Stimulated activated naive CD8-positive, alpha-beta T cell treated with anti-CD3 and anti-CD28 coated beads, Interleukin-15, Interleukin-2, amounts not matched to agents 100 ng/mL and 50 ng/mL, for 24 hours (primary cell): ENCODE results near the gene MLH3.
A peak's percentile ranks its signal among the peaks of the same experiment; 100 is the strongest.
"Not testable (repeated sequence)": the region's sequence is repeated elsewhere in the genome, so short reads cannot be mapped to it uniquely, and the experiment has no call there.

Experiments
- H3K27ac Mint-ChIP-seq: one replicate; pipeline ENCODE4 v1.8.0; 2021; ENCODE audit warnings: mild to moderate bottlenecking, mixed read lengths
- H3K27me3 Mint-ChIP-seq: one replicate; pipeline ENCODE4 v1.8.0; 2021; ENCODE audit warnings: mixed read lengths
- H3K36me3 Mint-ChIP-seq: one replicate; pipeline ENCODE4 v1.8.0; 2021; ENCODE audit warnings: low read depth, mixed read lengths
- H3K4me1 Mint-ChIP-seq: one replicate; pipeline ENCODE4 v1.8.0; 2021; ENCODE audit warnings: low read depth, mixed read lengths
- H3K4me3 Mint-ChIP-seq: one replicate; pipeline ENCODE4 v1.8.0; 2021; ENCODE audit warnings: mild to moderate bottlenecking, mixed read lengths
- H3K9me3 Mint-ChIP-seq: one replicate; pipeline ENCODE4 v1.8.0; 2021; ENCODE audit warnings: mixed read lengths

Gene MLH3

DNA sequence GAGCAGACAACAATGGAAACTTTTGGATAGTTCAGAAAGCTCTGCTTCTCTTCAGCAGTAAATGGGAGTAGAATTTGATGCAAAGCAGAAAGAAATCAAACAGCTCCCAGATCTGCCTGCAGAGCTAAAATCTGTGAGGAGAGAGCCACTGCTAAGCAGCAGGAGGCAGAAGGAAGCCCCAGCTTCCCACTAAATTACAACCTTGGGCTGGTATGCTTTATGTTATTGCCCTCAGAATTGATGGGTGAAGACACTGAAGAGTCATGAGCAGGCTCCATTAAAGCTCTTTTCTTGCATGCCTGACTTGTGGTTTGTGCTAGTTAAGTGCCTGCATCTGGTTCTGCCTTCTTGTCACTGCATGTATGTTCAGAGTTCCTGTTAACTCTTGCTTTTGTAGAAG is 26.5 kb upstream of the MLH3 start:
- Mint-ChIP-seq H3K4me3 (no peak overlapping the region), H3K4me1 (peaks cover under 1% of the 10 kb centered on the region), H3K27ac (no peak overlapping the region), H3K27me3 (no peaks in the 10 kb centered on the region), H3K36me3 (peaks cover 7% of the 10 kb centered on the region), H3K9me3 (no peaks in the 10 kb centered on the region)

DNA sequence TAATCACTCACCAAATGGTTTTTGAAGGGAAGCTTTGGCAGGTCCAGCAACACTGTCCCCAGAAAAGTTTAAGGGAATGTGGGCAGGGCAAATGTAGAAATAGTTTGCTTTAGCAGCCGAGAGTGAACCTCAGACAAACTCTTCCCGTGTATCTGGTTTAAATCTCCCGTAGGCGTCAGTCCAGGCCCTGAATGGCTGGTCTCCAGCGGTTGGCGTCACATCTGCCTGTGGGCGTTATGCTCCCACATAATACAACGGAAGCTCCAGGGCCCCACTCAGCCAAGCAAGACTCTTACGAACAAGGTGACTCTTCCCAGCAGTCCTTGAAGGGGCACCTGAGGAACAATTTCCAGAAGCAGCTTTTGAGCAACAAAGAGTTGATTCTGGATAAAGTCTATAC is 19.1 kb upstream of the MLH3 start:
- H3K27me3 Mint-ChIP-seq, result no peaks in the 10 kb centered on the region
- H3K4me1 Mint-ChIP-seq, result peaks cover 4% of the 10 kb centered on the region
- H3K36me3 Mint-ChIP-seq, result no peaks in the 10 kb centered on the region
- H3K27ac Mint-ChIP-seq, result no peak overlapping the region
- no peak overlapping the region for H3K4me3 Mint-ChIP-seq
- no peaks in the 10 kb centered on the region for H3K9me3 Mint-ChIP-seq

GRCh38 chr14:75069811-75070145 is 18.5 kb upstream of the MLH3 start:
- Mint-ChIP-seq H3K4me3 (no peak overlapping the region), H3K4me1 (peaks cover 4% of the 10 kb centered on the region), H3K9me3 (no peaks in the 10 kb centered on the region), H3K36me3 (no peaks in the 10 kb centered on the region), H3K27ac (no peak overlapping the region), H3K27me3 (no peaks in the 10 kb centered on the region)

GRCh38 chr14:75069121-75069810 is 18.0 kb upstream of the MLH3 start, which contains the start of gene ZC2HC1C:
Gene ZC2HC1C (plus strand): TSS chr14:75069641. CDS start chr14:75070574, 933 bp downstream.
- H3K27me3 Mint-ChIP-seq, result no peaks in the 10 kb centered on the region
- H3K36me3 Mint-ChIP-seq, result no peaks in the 10 kb centered on the region
- H3K27ac Mint-ChIP-seq, result peak within 1 kb of the TSS; percentile 71
- no peaks in the 10 kb centered on the region for H3K9me3 Mint-ChIP-seq
- peaks cover 5% of the 10 kb centered on the region for H3K4me1 Mint-ChIP-seq
- no peak within 1 kb of the TSS for H3K4me3 Mint-ChIP-seq

GRCh38 chr14:75068294-75069120 is 17.2 kb upstream of the MLH3 start:
- Mint-ChIP-seq H3K4me3 (no peak overlapping the region), H3K27ac (no peak overlapping the region), H3K36me3 (no peaks in the 10 kb centered on the region), H3K4me1 (peaks cover 10% of the 10 kb centered on the region), H3K27me3 (no peaks in the 10 kb centered on the region), H3K9me3 (no peaks in the 10 kb centered on the region)

DNA sequence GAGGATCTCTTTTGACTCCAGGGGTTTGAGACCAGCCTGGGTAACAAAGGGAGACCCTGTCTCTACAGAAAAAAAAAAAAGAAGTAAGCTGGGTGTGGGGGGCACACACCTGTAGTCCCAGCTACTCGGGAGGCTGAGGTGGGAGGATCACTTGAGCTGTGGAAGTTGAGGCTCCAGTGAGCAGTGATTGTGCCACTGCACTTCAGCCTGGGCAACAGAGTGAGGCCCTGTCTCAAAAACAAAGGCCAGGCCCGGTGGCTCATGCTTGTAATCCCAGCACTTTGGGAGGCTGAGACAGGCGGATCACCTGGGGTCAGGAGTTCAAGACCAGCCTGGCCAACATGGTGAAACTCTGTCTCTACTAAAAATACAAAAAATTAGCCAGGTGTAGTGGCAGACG is 16.5 kb upstream of the MLH3 start:
- H3K36me3 Mint-ChIP-seq, H3K9me3 Mint-ChIP-seq, H3K27me3 Mint-ChIP-seq, H3K27ac Mint-ChIP-seq, H3K4me3 Mint-ChIP-seq: not testable (repeated sequence)
- peaks cover 17% of the 10 kb centered on the region for H3K4me1 Mint-ChIP-seq

GRCh38 chr14:75067212-75067611 is 15.9 kb upstream of the MLH3 start:
- H3K4me3 Mint-ChIP-seq, result no peak overlapping the region
- H3K36me3 Mint-ChIP-seq, result no peaks in the 10 kb centered on the region
- H3K27ac Mint-ChIP-seq, result no peak overlapping the region
- no peaks in the 10 kb centered on the region for H3K9me3 Mint-ChIP-seq
- H3K27me3 Mint-ChIP-seq, result no peaks in the 10 kb centered on the region
- H3K4me1 Mint-ChIP-seq, result peaks cover 21% of the 10 kb centered on the region

GRCh38 chr14:75066691-75067090 is 15.4 kb upstream of the MLH3 start:
- H3K4me1 Mint-ChIP-seq, result peaks cover 22% of the 10 kb centered on the region

DNA sequence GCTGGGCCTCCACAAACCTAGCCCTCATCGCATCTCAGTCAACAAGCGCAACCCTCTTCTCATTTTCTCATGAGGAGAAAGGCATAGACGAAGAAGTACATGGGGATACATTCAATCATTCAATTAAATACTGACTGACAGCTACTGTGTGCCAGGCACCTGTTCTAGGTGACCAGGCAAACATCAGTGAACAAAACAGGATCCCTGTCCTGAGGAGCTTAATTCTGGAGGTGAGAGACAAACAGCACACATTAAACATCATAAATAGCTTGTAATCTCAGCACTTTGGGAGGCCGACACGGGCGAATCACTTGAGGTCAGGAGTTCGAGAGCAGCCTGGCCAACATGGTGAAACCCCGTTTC is 12.9 kb upstream of the MLH3 start:
- H3K4me1 Mint-ChIP-seq, result peaks cover 33% of the 10 kb centered on the region
- H3K27me3 Mint-ChIP-seq, result no peaks in the 10 kb centered on the region
- peak overlapping the region; percentile 99 for H3K4me3 Mint-ChIP-seq
- H3K36me3 Mint-ChIP-seq, result peaks cover 25% of the 10 kb centered on the region
- H3K27ac Mint-ChIP-seq, result peak overlapping the region; percentile 96
- no peaks in the 10 kb centered on the region for H3K9me3 Mint-ChIP-seq

More at GRCh38 chr14:75066691-75067090, 15.4 kb upstream of the MLH3 start:
- peaks cover 1% of the 10 kb centered on the region for H3K36me3 Mint-ChIP-seq
- no peaks in the 10 kb centered on the region for H3K9me3 Mint-ChIP-seq
- no peak overlapping the region for H3K4me3 Mint-ChIP-seq
- H3K27me3 Mint-ChIP-seq, result no peaks in the 10 kb centered on the region
- no peak overlapping the region for H3K27ac Mint-ChIP-seq

DNA sequence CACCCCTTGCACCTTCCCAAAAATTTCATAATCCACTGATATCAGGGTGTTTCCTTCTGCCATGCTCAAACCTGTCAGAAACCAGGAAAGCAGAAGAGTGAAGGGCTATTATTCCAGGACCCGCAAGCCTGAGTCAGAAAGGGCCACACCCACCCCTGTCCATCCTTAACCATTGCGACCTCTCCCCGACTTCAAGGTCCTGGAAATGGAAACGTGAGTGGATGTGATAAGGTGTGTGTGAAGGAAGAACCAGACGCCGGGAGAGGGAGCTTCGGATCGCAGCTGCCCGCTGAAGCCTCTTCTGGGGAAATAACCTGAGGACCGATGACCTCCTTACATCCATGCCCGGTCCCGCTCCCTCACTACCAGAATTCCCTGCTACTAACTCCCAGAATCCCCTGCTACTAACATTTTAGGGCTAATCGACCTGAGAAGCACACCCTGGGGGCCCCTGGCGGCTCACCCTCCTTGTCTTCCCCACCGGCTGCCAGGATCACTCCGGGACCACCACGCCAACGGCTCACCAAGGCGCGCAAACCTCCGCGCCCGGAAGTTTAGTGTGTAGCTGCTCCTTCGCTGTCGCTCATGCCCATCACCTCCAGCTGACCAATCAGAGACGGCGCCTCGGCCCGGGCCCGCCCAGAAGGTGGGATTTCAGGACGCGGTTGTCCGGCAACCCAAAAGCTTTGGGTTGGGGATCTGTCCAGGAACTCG is 12.4 kb upstream of the MLH3 start, which contains the start of gene ACYP1:
ACYP1 (minus strand) TSS at position 534 of the 714 bp plus-strand sequence; CDS start at position 63, 471 bp downstream.
- Mint-ChIP-seq H3K4me3 (peak within 1 kb of the TSS; percentile 99), H3K9me3 (no peaks in the 10 kb centered on the region), H3K27ac (peak within 1 kb of the TSS; percentile 96), H3K4me1 (peaks cover 33% of the 10 kb centered on the region), H3K36me3 (peaks cover 28% of the 10 kb centered on the region), H3K27me3 (no peaks in the 10 kb centered on the region)

GRCh38 chr14:75063013-75063412 is 11.7 kb upstream of the MLH3 start:
- H3K27me3 Mint-ChIP-seq, result no peaks in the 10 kb centered on the region
- peak overlapping the region; percentile 99 for H3K4me3 Mint-ChIP-seq
- peaks cover 33% of the 10 kb centered on the region for H3K4me1 Mint-ChIP-seq
- no peaks in the 10 kb centered on the region for H3K9me3 Mint-ChIP-seq
- peaks cover 31% of the 10 kb centered on the region for H3K36me3 Mint-ChIP-seq
- peak overlapping the region; percentile 96 for H3K27ac Mint-ChIP-seq

GRCh38 chr14:75060420-75060819 is 9.2 kb upstream of the MLH3 start:
- Mint-ChIP-seq H3K27ac (no peak overlapping the region), H3K27me3 (no peaks in the 10 kb centered on the region), H3K4me1 (peaks cover 42% of the 10 kb centered on the region), H3K9me3 (no peaks in the 10 kb centered on the region), H3K4me3 (no peak overlapping the region), H3K36me3 (peaks cover 43% of the 10 kb centered on the region)

DNA sequence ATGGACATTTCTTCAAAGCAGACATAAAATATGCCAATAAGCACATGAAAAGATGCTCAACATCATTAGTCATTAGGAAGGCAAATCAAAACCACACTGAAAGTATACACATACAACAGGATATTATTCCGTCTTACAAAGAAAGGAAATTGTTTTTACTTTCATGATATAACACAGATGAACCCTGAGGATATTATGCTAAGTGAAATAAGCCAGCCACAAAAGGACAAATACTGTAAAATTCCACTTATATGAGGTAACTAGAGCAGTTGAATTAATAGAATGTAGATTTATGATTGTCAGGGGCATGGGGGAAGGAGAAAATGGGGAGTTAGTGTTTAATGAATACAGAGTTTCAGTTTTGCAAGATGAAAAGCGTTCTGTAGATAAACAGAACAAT is 8.4 kb upstream of the MLH3 start:
- peaks cover 44% of the 10 kb centered on the region for H3K4me1 Mint-ChIP-seq
- H3K27me3 Mint-ChIP-seq, result no peaks in the 10 kb centered on the region
- peaks cover 47% of the 10 kb centered on the region for H3K36me3 Mint-ChIP-seq
- no peak overlapping the region for H3K4me3 Mint-ChIP-seq
- H3K27ac Mint-ChIP-seq, result no peak overlapping the region
- no peaks in the 10 kb centered on the region for H3K9me3 Mint-ChIP-seq

DNA sequence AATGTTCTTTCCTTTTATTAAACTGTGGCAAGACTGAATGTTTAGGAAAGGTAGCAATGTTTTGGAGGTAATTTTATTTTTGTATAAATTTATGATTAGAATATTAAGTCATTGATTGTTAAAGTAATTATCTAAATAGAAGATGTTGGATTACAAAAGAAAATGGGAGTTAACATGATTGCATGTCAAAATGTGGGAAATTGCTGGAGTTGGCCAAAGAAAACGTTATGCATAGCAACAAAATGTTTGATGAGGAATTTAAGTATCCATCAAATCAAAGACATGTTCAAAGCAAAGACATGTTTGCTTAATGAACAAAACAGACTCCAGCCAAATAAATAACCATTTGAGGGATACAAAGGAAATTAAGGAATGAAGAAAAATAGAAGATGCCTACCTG is 3.2 kb upstream of the MLH3 start:
- Mint-ChIP-seq H3K4me1 (peaks cover 44% of the 10 kb centered on the region), H3K4me3 (no peak overlapping the region), H3K36me3 (peaks cover 56% of the 10 kb centered on the region), H3K9me3 (no peaks in the 10 kb centered on the region), H3K27me3 (no peaks in the 10 kb centered on the region), H3K27ac (no peak overlapping the region)
